Left lung (tissue), 10 donors: Measurements from ENCODE around the gene NKX2-1. TPM values are rescaled to one million over a fixed set of nuclear protein-coding genes. Genes with fewer than 3 reads are reported as not detected.

Experiments
- ATAC-seq: fragments of 200-7000 bp; cut with Tn5 transposase; one replicate; pipeline ENCODE4 v1.9.1; 2020; ENCODE audit warnings: moderate library complexity
- DNase-seq, 4 donors: peaks; one replicate each; pipeline ENCODE4 v3.0.0-alpha.2; 2013 to 2020
- H3K27ac ChIP-seq, 2 donors: fragments of 200-600 bp; sonication (generic) in 1 of 2; one replicate each; pipeline versions ENCODE4 v1.5.0 to v1.8.0; 2020 to 2021
- H3K27me3 ChIP-seq, 2 donors: fragments of 200-600 bp; sonication (generic) in 1 of 2; one replicate each; pipeline versions ENCODE4 v1.5.0 to v1.8.0; 2020 to 2021
- H3K36me3 ChIP-seq, 2 donors: fragments of 200-600 bp; sonication (generic) in 1 of 2; one replicate each; pipeline versions ENCODE4 v1.5.0 to v1.8.0; 2020 to 2021
- H3K4me1 ChIP-seq, 2 donors: fragments of 200-600 bp; one replicate each; pipeline ENCODE4 v1.8.0; 2021
- H3K4me3 ChIP-seq, 2 donors: fragments of 200-600 bp; sonication (generic) in 1 of 2; one replicate each; pipeline versions ENCODE4 v1.5.0 to v1.8.0; 2020 to 2021; ENCODE audit warnings: mild to moderate bottlenecking in 1 of 2
- H3K9me3 ChIP-seq, 2 donors: fragments of 200-600 bp; sonication (generic) in 1 of 2; one replicate each; pipeline versions ENCODE4 v1.5.0 to v1.8.0; 2020 to 2021
- CTCF ChIP-seq, 2 donors: fragments of 200-600 bp; sonication (generic) in 1 of 2; IDR thresholded peaks; one replicate each; pipeline versions ENCODE4 v1.5.0 to v1.8.0; 2021; ENCODE audit warnings: antibody characterized with exemption in 2 of 2
- intact Hi-C, 2 donors: fragments of 100-400 bp; cut with DNase I; formaldehyde crosslinking; loops; one replicate each; pipeline versions ENCODE4 v1.11.2 to v1.14.2; 2022
- polyA plus RNA-seq, 6 donors: library from polyadenylated mRNA; unstranded; fragments of 120-200 nt; gene quantifications; one replicate each; pipeline ENCODE4 v1.2.1, GENCODE V29; 2013; ENCODE audit not compliant: insufficient read length in 6 of 6
- total RNA-seq, 2 donors: library from RNA; stranded (reverse); fragmentation: NEBNext Ultra II Directional; extraction: Animal tissue kit (Norgen Biotek cat#: 25700); gene quantifications; one replicate each; pipeline ENCODE4 v1.2.1, GENCODE V29; 2021
- donor health status: DM: no; HTN: yes; CAD: no.
- donor health status: DM: no; HTN: no; CAD: no.

NKX2-1 gene
- total and polyA plus RNA-seq, 8 donors, result 103 to 251 (median 140) TPM

- Histone ChIP-seq H3K9me3 (no peaks in the 10 kb centered on the region), H3K27ac (peak overlapping the region; percentile 46 to 94), H3K36me3 (no peaks in the 10 kb centered on the region), H3K4me1 (peaks cover 6 to 9% of the 10 kb centered on the region in 2 donors), H3K4me3 (peak overlapping the region; percentile 9 to 34), H3K27me3 (peaks cover 61 to 90% of the 10 kb centered on the region in 2 donors)
- intact Hi-C loops, result no loop called here
- peak; percentile 42 to 86 (median 72) for DNase-seq
- ATAC-seq, result peak; percentile 66
- TF ChIP-seq CTCF (IDR thresholded peaks at IDR 0.05), result peak; percentile 40 to 50
Observed at GRCh38 chr14:36524874-36525745, 5.1 kb upstream of the NKX2-1 start.

GRCh38 chr14:36524220-36524837 lies 4.3 kb upstream of the NKX2-1 start:
- TF ChIP-seq CTCF (IDR thresholded peaks at IDR 0.05), result no peak
- H3K27me3 ChIP-seq, result peaks cover 69 to 98% of the 10 kb centered on the region in 2 donors
- intact Hi-C loops, result no loop called here
- DNase-seq (peak; percentile 4 to 79 (median 26)), ATAC-seq (peak; percentile 11)
- H3K27ac ChIP-seq, result peak overlapping the region; percentile 46 to 94
- H3K9me3 ChIP-seq, result no peaks in the 10 kb centered on the region
- no peaks in the 10 kb centered on the region for H3K36me3 ChIP-seq
- peaks cover 6 to 14% of the 10 kb centered on the region in 2 donors for H3K4me1 ChIP-seq
- peak overlapping the region in 1 of 2 donors; percentile 34 for H3K4me3 ChIP-seq

- peak overlapping the region; percentile 78 to 94 for H3K27ac ChIP-seq
- no peak overlapping the region for H3K4me3 ChIP-seq
- peaks cover 81 to 100% of the 10 kb centered on the region in 2 donors for H3K27me3 ChIP-seq
- H3K4me1 ChIP-seq, result peaks cover 6 to 19% of the 10 kb centered on the region in 2 donors
- no peak for ATAC-seq
- no peaks in the 10 kb centered on the region for H3K9me3 ChIP-seq
- DNase-seq, result peak in 2 of 4 donors; percentile 33 to 66
- no peak for TF ChIP-seq CTCF (IDR thresholded peaks at IDR 0.05)
- H3K36me3 ChIP-seq, result no peaks in the 10 kb centered on the region
- intact Hi-C loops, result no loop called here
Observed at GRCh38 chr14:36522972-36523715, 3.1 kb upstream of the NKX2-1 start.

- H3K4me3 ChIP-seq, result peak overlapping the region in 1 of 2 donors; percentile 7
- no peak for ATAC-seq
- H3K27ac ChIP-seq, result peak overlapping the region; percentile 78 to 94
- peak in 2 of 4 donors; percentile 8 to 67 for DNase-seq
- intact Hi-C loops, result no loop called here
- peaks cover 6 to 19% of the 10 kb centered on the region in 2 donors for H3K4me1 ChIP-seq
- H3K36me3 ChIP-seq, result no peaks in the 10 kb centered on the region
- TF ChIP-seq CTCF (IDR thresholded peaks at IDR 0.05), result no peak
- H3K9me3 ChIP-seq, result no peaks in the 10 kb centered on the region
- H3K27me3 ChIP-seq, result peaks cover 87 to 100% of the 10 kb centered on the region in 2 donors
Observed at GRCh38 chr14:36522347-36522971, 2.4 kb upstream of the NKX2-1 start.
